Bronchial epithelial cell (primary cell): ENCODE measurements around the gene DAO. TPM values are rescaled to one million over a fixed set of nuclear protein-coding genes. Genes with fewer than 3 reads are reported as not detected.

Source experiments
- DNase-seq: peaks from one replicate; pipeline ENCODE4 v3.0.0-alpha.2; 2010; ENCODE audit warnings: low read depth
- FAIRE-seq: peaks from 2 replicates; lab custom pipeline; 2011; peaks lifted over from hg19 to GRCh38; lab: Jason Lieb, UNC
- H3K27me3 ChIP-seq: 2 replicates; pipeline ENCODE4 v1.5.1; 2011; ENCODE audit warnings: low read length; ENCODE audit not compliant: control insufficient read depth, insufficient read depth
- H3K36me3 ChIP-seq: 2 replicates; pipeline ENCODE4 v1.5.1; 2011; ENCODE audit warnings: low read length; ENCODE audit not compliant: control insufficient read depth, insufficient read depth
- H3K4me3 ChIP-seq: 2 replicates; pipeline ENCODE4 v1.5.1; 2011; ENCODE audit warnings: mild to moderate bottlenecking, low read depth, low read length, control low read depth
- CTCF ChIP-seq: IDR thresholded peaks from 2 replicates; pipeline ENCODE4 v1.5.1; 2011; ENCODE audit warnings: mild to moderate bottlenecking, moderate library complexity, low read length, control low read depth, inconsistent platforms; ENCODE audit not compliant: insufficient read depth, severe bottlenecking
- total RNA-seq: library from RNA; depleted of rRNA; stranded (reverse); fragments of >200 nt; gene quantifications from 2 replicates; pipeline ENCODE4 v1.2.1, GENCODE V29; 2014

Gene DAO
- total RNA-seq, 1 donor from 2014 or later = not detected

- peaks cover 23% of the 10 kb centered on the region for H3K36me3 ChIP-seq
- no peak overlapping the region for H3K4me3 ChIP-seq
- DNase-seq (no peak), FAIRE-seq (no peak)
- TF ChIP-seq CTCF = no peak
- H3K27me3 ChIP-seq = no peaks in the 10 kb centered on the region
Measured at GRCh38 chr12:108845696-108846095, 34.2 kb upstream of the DAO start.

GRCh38 chr12:108846290-108846701 is 33.6 kb upstream of the DAO start:
- DNase-seq (no peak), FAIRE-seq (no peak)
- TF ChIP-seq CTCF = no peak
- H3K27me3 ChIP-seq = no peaks in the 10 kb centered on the region
- H3K4me3 ChIP-seq = no peak overlapping the region
- peaks cover 23% of the 10 kb centered on the region for H3K36me3 ChIP-seq

- no peak for TF ChIP-seq CTCF
- no peak for DNase-seq
- H3K27me3 ChIP-seq = no peaks in the 10 kb centered on the region
- H3K4me3 ChIP-seq = no peak overlapping the region
- FAIRE-seq = no peak
- peaks cover 23% of the 10 kb centered on the region for H3K36me3 ChIP-seq
Measured at GRCh38 chr12:108847705-108848104, 32.2 kb upstream of the DAO start.

GRCh38 chr12:108849660-108850059 is 30.2 kb upstream of the DAO start:
- H3K27me3 ChIP-seq = no peaks in the 10 kb centered on the region
- DNase-seq = no peak
- no peak overlapping the region for H3K4me3 ChIP-seq
- no peak for TF ChIP-seq CTCF
- H3K36me3 ChIP-seq = peaks cover 19% of the 10 kb centered on the region
- no peak for FAIRE-seq

- no peak for TF ChIP-seq CTCF
- Histone ChIP-seq H3K27me3 (no peaks in the 10 kb centered on the region), H3K36me3 (peaks cover 14% of the 10 kb centered on the region), H3K4me3 (no peak overlapping the region)
- DNase-seq (no peak), FAIRE-seq (no peak)
Measured at GRCh38 chr12:108850854-108851573, 28.9 kb upstream of the DAO start.
